Measurements from ENCODE around the gene DDX5.

DDX5 gene

GRCh38 chr17:64506201-64506575 lies at the start of gene DDX5:
DDX5 (minus strand) TSS chr17:64506289; CDS start chr17:64506119, 170 bp downstream.
- DNase-seq: peak; percentile 100

DNA sequence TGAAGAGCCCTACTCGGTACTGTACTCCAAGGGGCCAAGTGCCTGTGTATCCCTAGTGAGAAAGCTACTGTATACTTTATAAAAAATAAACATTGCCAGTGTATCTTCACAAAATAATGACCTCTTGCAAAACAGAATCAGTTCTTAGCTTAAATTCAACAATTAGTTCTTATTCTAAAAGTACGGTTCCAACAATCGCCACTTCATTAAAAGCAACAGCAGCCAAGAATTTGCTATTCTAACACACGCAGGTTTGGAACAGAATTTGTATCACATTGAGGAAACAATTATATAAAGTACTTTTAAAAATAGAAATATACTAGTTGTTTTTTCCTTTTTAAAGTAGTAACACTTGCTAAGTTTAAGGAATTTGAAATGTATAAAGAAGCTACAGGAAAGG lies 49.2 kb upstream of the DDX5 start:
- DNase-seq: no peak

GRCh38 chr17:64554028-64554637 lies 48.0 kb upstream of the DDX5 start:
- no peak for DNase-seq

- DNase-seq: no peak
These were observed 45.4 kb upstream of the DDX5 start for GRCh38 chr17:64551461-64551860.

- DNase-seq: no peak
These were observed 41.2 kb upstream of the DDX5 start for GRCh38 chr17:64547319-64547718.

DNA sequence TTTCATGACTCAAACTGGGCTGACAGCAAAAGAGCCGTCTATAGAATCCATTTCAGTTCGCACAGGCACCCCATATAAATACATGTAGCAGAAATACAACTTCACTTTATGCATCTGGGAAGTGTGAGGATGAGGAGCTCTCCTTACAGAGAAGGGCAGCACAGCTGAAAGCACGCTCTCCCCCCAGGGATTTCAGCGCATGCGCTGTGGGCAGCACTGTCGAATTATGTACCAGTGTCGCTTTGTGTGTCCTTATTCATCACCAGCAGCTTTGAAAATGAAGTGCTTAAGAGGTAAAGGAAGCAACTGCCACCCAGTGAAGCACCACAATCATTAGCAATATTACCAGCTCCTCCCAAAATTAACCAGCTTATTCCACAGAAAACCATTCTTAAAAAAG lies 40.6 kb upstream of the DDX5 start:
- no peak for DNase-seq

DNA sequence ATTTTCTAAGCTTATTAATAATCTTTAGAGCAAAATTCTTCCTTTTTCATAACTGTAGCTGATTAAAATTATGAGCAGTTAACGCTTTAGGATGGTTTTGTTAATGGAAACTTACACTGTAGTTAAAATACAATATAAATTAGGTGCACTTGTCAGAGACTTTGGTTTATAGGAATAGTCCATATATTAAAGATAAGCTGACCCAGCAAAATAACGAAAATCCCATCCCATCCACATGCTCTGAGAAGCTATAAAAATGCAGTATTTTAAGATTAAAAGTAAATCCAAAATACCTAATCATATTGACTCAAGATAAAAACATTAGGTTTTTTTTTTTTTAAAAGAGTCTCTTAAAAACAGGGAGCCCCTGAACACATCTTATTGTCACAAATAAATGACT lies 38.7 kb upstream of the DDX5 start:
- DNase-seq: no peak

- no peak for DNase-seq
These were observed 34.2 kb upstream of the DDX5 start for GRCh38 chr17:64540118-64540776.

GRCh38 chr17:64538508-64539130 lies 32.5 kb upstream of the DDX5 start:
- DNase-seq: peak in 1 of 2 experiments; percentile 20

DNA sequence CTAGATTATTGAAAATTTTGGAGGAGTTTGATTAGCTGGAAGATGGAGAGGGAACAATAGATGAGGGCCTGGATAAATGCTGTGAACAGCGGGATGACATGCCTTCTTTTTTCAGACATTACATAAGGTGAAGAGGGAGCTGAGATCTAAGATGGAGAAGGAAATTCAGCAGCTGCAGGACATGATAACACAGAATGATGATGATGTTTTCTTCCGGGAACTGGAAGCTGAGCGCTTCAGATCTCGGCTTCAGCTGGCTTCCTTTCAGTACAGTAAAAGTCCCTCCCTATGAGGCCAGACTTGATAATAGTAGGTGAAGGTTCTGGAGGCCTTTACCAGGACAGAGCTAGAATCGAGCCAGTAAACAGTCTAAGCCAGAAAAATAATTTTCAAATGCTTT lies 31.4 kb upstream of the DDX5 start:
- DNase-seq: no peak

GRCh38 chr17:64536913-64537312 lies 30.8 kb upstream of the DDX5 start:
- no peak for DNase-seq

- DNase-seq: no peak
These were observed 29.3 kb upstream of the DDX5 start for GRCh38 chr17:64535357-64535756.

DNA sequence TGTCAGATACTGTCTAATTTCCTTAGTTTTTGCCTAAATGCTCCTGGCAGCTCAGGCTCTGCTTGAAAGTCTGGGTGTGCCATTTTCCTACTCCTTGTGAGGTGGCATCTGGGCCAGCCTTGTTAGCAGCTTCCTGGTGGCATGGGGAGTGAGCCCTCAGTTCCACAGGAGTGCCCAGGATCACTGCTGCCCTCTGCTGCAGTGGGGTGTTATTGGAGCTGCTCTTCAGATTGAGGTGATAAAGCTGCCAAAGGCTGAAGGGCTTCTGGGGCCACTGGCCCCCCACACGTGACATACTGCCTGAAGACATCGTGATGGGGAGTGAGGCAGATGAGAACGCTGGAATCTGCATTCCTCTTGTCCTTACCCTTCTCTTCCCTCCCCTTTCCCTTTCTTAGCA lies 28.1 kb upstream of the DDX5 start:
- DNase-seq: peak in 1 of 2 experiments; percentile 25

DNA sequence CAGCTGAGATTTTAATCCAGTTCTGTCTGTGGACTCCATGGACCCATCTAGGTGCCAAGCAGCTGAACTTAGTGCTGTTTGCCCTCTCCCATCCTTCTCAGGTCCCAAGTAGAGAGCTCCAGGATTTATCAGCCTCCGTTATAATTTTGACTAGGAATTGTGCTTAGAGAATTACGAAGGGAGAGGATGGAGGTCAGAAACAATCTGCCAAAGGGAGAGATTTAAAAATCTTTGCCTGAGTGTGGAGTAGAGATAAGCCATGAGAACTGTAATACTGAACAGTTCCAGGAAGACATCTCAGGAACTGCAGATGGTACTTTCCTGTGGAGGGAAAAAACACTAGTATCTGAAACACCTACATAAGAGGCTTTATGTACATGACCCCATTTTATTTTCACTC lies 27.7 kb upstream of the DDX5 start:
- no peak for DNase-seq

GRCh38 chr17:64532409-64532808 lies 26.3 kb upstream of the DDX5 start:
- DNase-seq: no peak

DNA sequence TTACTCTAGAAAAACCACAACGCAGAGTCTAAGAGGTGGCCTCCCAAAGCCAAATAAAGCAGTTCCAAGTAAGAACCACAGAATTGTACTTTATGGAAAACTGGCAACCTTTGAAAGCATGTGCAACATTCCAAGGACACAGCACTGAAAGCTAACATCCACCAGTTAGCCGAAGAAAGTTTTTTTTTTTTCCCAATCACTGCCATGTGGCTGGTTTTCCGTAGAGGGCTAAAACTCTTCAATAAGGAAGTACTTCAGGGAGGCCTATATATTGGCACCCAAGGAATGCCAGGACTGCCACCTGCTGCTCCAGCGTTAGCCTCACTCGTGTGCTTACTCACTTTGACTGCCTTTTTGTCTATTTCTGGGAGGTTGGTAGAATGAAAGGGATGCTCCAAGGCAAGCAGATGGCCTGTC lies 25.9 kb upstream of the DDX5 start:
- DNase-seq: no peak

DNA sequence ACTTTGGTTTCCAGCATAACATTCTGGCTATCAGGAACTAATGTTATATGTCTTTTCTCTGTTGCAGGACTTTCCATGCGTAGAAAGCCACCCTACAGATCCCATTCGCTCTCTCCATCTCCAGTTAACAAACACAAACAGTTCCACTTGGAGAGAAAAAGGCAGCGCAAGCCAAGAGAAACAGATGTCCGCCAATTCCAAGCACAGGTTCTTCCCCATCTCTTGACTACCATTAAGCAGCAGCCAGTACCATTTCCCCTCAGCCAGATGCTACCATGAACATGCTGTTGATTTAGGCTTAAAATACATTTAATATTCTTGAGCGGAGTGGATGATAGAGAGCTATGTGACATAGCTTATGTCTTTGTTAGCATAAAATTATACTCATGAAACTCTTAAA lies 23.1 kb upstream of the DDX5 start:
- no peak for DNase-seq

GRCh38 chr17:64527914-64528313 lies 21.8 kb upstream of the DDX5 start:
- no peak for DNase-seq

GRCh38 chr17:64520359-64520758 lies 14.3 kb upstream of the DDX5 start:
- DNase-seq: no peak

GRCh38 chr17:64519601-64520000 lies 13.5 kb upstream of the DDX5 start:
- no peak for DNase-seq

GRCh38 chr17:64515829-64516228 lies 9.7 kb upstream of the DDX5 start:
- no peak for DNase-seq

GRCh38 chr17:64515419-64515818 lies 9.3 kb upstream of the DDX5 start:
- no peak for DNase-seq

- no peak for DNase-seq
These were observed 3.1 kb upstream of the DDX5 start for GRCh38 chr17:64509179-64509578.

DNA sequence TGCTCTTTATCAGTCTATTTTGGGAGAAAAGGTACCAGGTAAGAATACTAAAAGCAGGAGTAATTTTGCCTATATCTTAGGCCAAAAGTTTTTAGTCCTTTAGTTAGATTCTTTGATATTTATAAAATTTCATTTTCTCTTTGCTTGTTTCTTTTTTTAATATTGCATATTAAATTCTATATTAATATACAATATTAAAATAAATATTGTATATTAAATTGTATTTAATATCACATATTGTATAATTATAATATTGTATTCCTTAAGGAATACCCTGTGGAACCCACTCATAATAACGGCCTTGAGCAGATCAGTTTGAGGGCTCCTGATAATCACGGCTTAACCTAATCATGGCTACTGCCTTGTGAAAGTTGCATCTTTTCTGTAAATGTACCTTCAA lies 2.6 kb upstream of the DDX5 start:
- DNase-seq: no peak

GRCh38 chr17:64507413-64507782 lies 1.3 kb upstream of the DDX5 start:
- DNase-seq: peak; percentile 72 to 84
